Activated T-helper 9 cell treated with anti-CD3 and anti-CD28 coated beads, Interleukin-2, amount 50 U/mL, for 16 hours (primary cell): ENCODE data around the gene F8A1.
"Not testable (repeated sequence)": the region's sequence is repeated elsewhere in the genome, so short reads cannot be mapped to it uniquely, and the experiment has no call there.

ENCODE experiments used
- DNase-seq: peaks from one replicate; pipeline ENCODE4 v3.0.0-alpha.2; 2020; ENCODE audit warnings: low read depth

The F8A1 gene

GRCh38 chrX:154886069-154886788 is at the start of gene F8A1:
Gene F8A1 (plus strand): TSS chrX:154886355. CDS start chrX:154886375, 20 bp downstream.
- peak; percentile 20 for DNase-seq

GRCh38 chrX:154840856-154841255 is 45.3 kb upstream of the F8A1 start:
- DNase-seq = no peak

GRCh38 chrX:154850957-154851611 is 35.1 kb upstream of the F8A1 start:
- DNase-seq = no peak

GRCh38 chrX:154855256-154855655 is 30.9 kb upstream of the F8A1 start:
- no peak for DNase-seq

GRCh38 chrX:154868522-154868921 is 17.6 kb upstream of the F8A1 start:
- DNase-seq = not testable (repeated sequence)

GRCh38 chrX:154873329-154873728 is 12.8 kb upstream of the F8A1 start:
- no peak for DNase-seq

GRCh38 chrX:154884069-154884468 is 2.1 kb upstream of the F8A1 start:
- not testable (repeated sequence) for DNase-seq

GRCh38 chrX:154885057-154885456 is 1.1 kb upstream of the F8A1 start:
- not testable (repeated sequence) for DNase-seq

- not testable (repeated sequence) for DNase-seq
Observed at GRCh38 chrX:154885549-154885948, 606 bp upstream of the F8A1 start.

GRCh38 chrX:154886789-154887221 is 650 bp downstream of the F8A1 start:
- not testable (repeated sequence) for DNase-seq

- DNase-seq = no peak
Observed at GRCh38 chrX:154890990-154891639, 5.0 kb downstream of the F8A1 start.

- no peak for DNase-seq
Observed at GRCh38 chrX:154892296-154892695, 6.1 kb downstream of the F8A1 start.

GRCh38 chrX:154900323-154900722 is 14.2 kb downstream of the F8A1 start:
- no peak for DNase-seq

- no peak for DNase-seq
Observed at GRCh38 chrX:154902408-154902807, 16.3 kb downstream of the F8A1 start.

GRCh38 chrX:154908821-154909220 is 22.7 kb downstream of the F8A1 start:
- DNase-seq = no peak

- DNase-seq = not testable (repeated sequence)
Observed at GRCh38 chrX:154910048-154910447, 23.9 kb downstream of the F8A1 start.

GRCh38 chrX:154910528-154910927 is 24.4 kb downstream of the F8A1 start:
- DNase-seq = not testable (repeated sequence)

- no peak for DNase-seq
Observed at GRCh38 chrX:154914052-154914451, 27.9 kb downstream of the F8A1 start.

GRCh38 chrX:154918060-154918483 is 31.9 kb downstream of the F8A1 start:
- DNase-seq = no peak

GRCh38 chrX:154924771-154925170 is 38.6 kb downstream of the F8A1 start:
- not testable (repeated sequence) for DNase-seq
